ENCODE data around the gene CDK5RAP1. TPM values are rescaled to one million over a fixed set of nuclear protein-coding genes. Genes with fewer than 3 reads are reported as not detected.

Gene CDK5RAP1
- total and polyA plus RNA-seq, 9 of the 15 experiments (the other 6 are each of a cell fraction or from before 2014, with no cell fraction given), result 41.6 to 127 (median 58.3) TPM

DNA sequence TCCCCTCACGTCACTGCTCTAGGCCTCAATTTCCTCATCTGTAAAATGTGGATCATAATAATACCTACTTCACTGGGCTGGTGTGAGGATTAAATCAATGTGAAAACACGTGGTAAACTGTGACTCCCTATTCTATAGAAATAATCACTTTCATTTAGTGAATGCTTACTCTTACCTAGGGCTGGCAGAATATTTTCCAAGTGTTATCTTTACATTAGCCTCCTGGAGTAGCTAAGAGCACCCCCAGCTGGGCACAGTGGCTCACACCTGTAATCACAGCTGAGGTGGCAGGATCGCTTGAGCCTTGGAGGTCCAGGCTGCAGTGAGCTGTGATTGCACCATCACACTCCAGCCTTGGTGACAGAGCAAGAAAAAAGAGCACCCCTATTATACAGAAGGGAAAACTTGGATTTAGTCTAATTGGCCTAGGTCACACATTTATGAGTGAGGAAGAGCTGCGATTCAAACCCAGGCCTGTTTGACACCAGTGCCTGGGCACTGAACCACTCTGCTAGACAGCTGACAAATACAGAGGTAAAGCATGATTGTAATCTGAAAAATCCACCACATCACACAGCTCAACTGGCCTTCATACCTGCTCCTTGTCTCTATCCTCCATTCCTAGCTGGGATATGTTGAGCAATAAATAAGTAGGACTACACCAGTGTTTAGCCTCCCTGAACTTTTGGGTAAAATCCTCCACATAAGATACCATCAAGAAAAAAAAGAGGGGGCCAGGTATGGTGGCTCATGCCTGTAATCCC lies 43.7 kb upstream of the CDK5RAP1 start (continued):
- no peak for TF ChIP-seq NFE2L1 (tag; IDR thresholded peaks at IDR 0.05; ENCODE audit: borderline replicate concordance, low read depth)
- TF ChIP-seq ZNF124 (CRISPR knock-in tag; IDR thresholded peaks at IDR 0.05), result no peak
- TF ChIP-seq AFF1 (IDR thresholded peaks at IDR 0.05; ENCODE audit: low read depth in 1 of 2, partially characterized antibody in 2 of 2), result no peak
- TF ChIP-seq THRAP3 (IDR thresholded peaks at IDR 0.05; ENCODE audit: borderline replicate concordance), result no peak
- TF ChIP-seq CXXC5 (CRISPR knock-in tag; IDR thresholded peaks at IDR 0.05), result no peak
- peak; percentile 61 for TF ChIP-seq CEBPB (tag; IDR thresholded peaks at IDR 0.05)
- TF ChIP-seq SAFB2 (IDR thresholded peaks at IDR 0.05; ENCODE audit: borderline replicate concordance, low read depth, low read length, severe bottlenecking), result no peak
- TF ChIP-seq, protein P1, sequence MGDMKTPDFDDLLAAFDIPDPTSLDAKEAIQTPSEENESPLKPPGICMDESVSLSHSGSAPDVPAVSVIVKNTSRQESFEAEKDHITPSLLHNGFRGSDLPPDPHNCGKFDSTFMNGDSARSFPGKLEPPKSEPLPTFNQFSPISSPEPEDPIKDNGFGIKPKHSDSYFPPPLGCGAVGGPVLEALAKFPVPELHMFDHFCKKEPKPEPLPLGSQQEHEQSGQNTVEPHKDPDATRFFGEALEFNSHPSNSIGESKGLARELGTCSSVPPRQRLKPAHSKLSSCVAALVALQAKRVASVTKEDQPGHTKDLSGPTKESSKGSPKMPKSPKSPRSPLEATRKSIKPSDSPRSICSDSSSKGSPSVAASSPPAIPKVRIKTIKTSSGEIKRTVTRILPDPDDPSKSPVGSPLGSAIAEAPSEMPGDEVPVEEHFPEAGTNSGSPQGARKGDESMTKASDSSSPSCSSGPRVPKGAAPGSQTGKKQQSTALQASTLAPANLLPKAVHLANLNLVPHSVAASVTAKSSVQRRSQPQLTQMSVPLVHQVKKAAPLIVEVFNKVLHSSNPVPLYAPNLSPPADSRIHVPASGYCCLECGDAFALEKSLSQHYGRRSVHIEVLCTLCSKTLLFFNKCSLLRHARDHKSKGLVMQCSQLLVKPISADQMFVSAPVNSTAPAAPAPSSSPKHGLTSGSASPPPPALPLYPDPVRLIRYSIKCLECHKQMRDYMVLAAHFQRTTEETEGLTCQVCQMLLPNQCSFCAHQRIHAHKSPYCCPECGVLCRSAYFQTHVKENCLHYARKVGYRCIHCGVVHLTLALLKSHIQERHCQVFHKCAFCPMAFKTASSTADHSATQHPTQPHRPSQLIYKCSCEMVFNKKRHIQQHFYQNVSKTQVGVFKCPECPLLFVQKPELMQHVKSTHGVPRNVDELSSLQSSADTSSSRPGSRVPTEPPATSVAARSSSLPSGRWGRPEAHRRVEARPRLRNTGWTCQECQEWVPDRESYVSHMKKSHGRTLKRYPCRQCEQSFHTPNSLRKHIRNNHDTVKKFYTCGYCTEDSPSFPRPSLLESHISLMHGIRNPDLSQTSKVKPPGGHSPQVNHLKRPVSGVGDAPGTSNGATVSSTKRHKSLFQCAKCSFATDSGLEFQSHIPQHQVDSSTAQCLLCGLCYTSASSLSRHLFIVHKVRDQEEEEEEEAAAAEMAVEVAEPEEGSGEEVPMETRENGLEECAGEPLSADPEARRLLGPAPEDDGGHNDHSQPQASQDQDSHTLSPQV (IDR thresholded peaks at IDR 0.05), result 0 out of 2 replicates have a peak, but pooled peaks have one; percentile 20
- no peak for TF ChIP-seq PURB (CRISPR knock-in tag; IDR thresholded peaks at IDR 0.05; ENCODE audit: low read depth)
- no peak for TF ChIP-seq SOX6 (IDR thresholded peaks at IDR 0.05)
- TF ChIP-seq RAD21 (CRISPR knock-in tag; conservative IDR thresholded peaks at IDR 0.05 in 1 of 2, IDR thresholded peaks at IDR 0.05 in 1 of 2), result peak in 1 of 2 experiments; percentile 61; a peak in 2 of 4 replicates
- TF ChIP-seq NRF1 (conservative IDR thresholded peaks at IDR 0.05 in 1 of 2, IDR thresholded peaks at IDR 0.05 in 1 of 2), result no peak
- TF ChIP-seq PRPF4 (IDR thresholded peaks at IDR 0.05; ENCODE audit: insufficient read depth, low read depth, low read length, poor library complexity, severe bottlenecking), result no peak
- TF ChIP-seq FOXK1 (CRISPR knock-in tag; IDR thresholded peaks at IDR 0.05; ENCODE audit: borderline replicate concordance), result no peak
- no peak for TF ChIP-seq ZNF551 (CRISPR knock-in tag; IDR thresholded peaks at IDR 0.05)
- no peak for TF ChIP-seq RFX5 (IDR thresholded peaks at IDR 0.05; ENCODE audit: low read depth, low read length)
- no peak for TF ChIP-seq ZBED1 (IDR thresholded peaks at IDR 0.05)
